ENCODE data around the gene AIRE. TPM values are rescaled to one million over a fixed set of nuclear protein-coding genes. Genes with fewer than 3 reads are reported as not detected.
A peak's percentile ranks its signal among the peaks of the same experiment; 100 is the strongest.

AIRE gene
- total and polyA plus RNA-seq, 9 donors, result not detected

GRCh38 chr21:44299085-44299457 lies 13.4 kb downstream of the AIRE start:
- no peak for DNase-seq
- Histone ChIP-seq H3K4me3 (peak overlapping the region; percentile 98), H3K36me3 (no peaks in the 10 kb centered on the region), H3K9me3 (no peaks in the 10 kb centered on the region), H3K27me3 (no peaks in the 10 kb centered on the region), H3K27ac (peak overlapping the region; percentile 78 to 88), H3K4me1 (ENCODE audit: insufficient read depth) (peaks cover 13% of the 10 kb centered on the region)
- intact Hi-C loops (cut with DNase I), result loop anchor here in 2 of 4 donors (5.0 to 10.0 kb wide), 3 partner anchors 38 to 487 kb away; partner anchors contain the start of gene CFAP410 (in 1 of the 2)
- TF ChIP-seq CTCF (IDR thresholded peaks at IDR 0.05), result no peak
- no peak for TF ChIP-seq EP300 (IDR thresholded peaks at IDR 0.05)
- TF ChIP-seq POLR2A (IDR thresholded peaks at IDR 0.05), result no peak
- 17 to 25% (median 23%) methylated on average over 9 to 10 of the region's 10 CpGs for WGBS, 3 donors

- DNase-seq, result peak; percentile 60 to 82 (median 73)
- intact Hi-C loops (cut with DNase I), result loop anchor here in 3 of 4 donors (5.0 to 10.0 kb wide), 3 partner anchors 38 to 487 kb away; partner anchors contain the start of gene CFAP410 (in 1 of the 3)
- WGBS, 3 donors, result 0 to 1% (median 1%) methylated on average over 42 to 94 of the region's 94 CpGs
- TF ChIP-seq CTCF (IDR thresholded peaks at IDR 0.05) (no peak), POLR2A (IDR thresholded peaks at IDR 0.05) (peak; percentile 4), EP300 (IDR thresholded peaks at IDR 0.05) (no peak)
- peak within 1 kb of the TSS; percentile 78 to 88 for H3K27ac ChIP-seq
- no peaks in the 10 kb centered on the region for H3K36me3 ChIP-seq
- peaks cover 16% of the 10 kb centered on the region for H3K4me1 ChIP-seq (ENCODE audit: insufficient read depth)
- peak within 1 kb of the TSS; percentile 98 for H3K4me3 ChIP-seq
- H3K27me3 ChIP-seq, result no peaks in the 10 kb centered on the region
- no peaks in the 10 kb centered on the region for H3K9me3 ChIP-seq
Measured at GRCh38 chr21:44299458-44300261, 14.0 kb downstream of the AIRE start, which contains the start of gene PFKL. PFKL (plus strand) TSS chr21:44300053; CDS start chr21:44300106, 53 bp downstream.

- whole genome bisulfite sequencing, 3 donors, result 0 to 1% (median 0%) methylated on average over 24 to 67 of the region's 67 CpGs
- TF ChIP-seq EP300 (IDR thresholded peaks at IDR 0.05) (no peak), POLR2A (IDR thresholded peaks at IDR 0.05) (no peak), CTCF (IDR thresholded peaks at IDR 0.05) (no peak)
- DNase-seq, result peak; percentile 67 to 81 (median 73)
- peaks cover 16% of the 10 kb centered on the region for H3K4me1 ChIP-seq (ENCODE audit: insufficient read depth)
- peak overlapping the region; percentile 78 to 88 for H3K27ac ChIP-seq
- H3K36me3 ChIP-seq, result no peaks in the 10 kb centered on the region
- peak overlapping the region; percentile 98 for H3K4me3 ChIP-seq
- intact Hi-C loops (cut with DNase I), result loop anchor here in 1 of 4 donors (10.0 kb wide), 1 partner anchor 486 kb away; no protein-coding TSS in a partner anchor
- H3K27me3 ChIP-seq, result no peaks in the 10 kb centered on the region
- no peaks in the 10 kb centered on the region for H3K9me3 ChIP-seq
Measured at GRCh38 chr21:44300262-44300959, 14.7 kb downstream of the AIRE start.

GRCh38 chr21:44301141-44301540 lies 15.5 kb downstream of the AIRE start:
- Histone ChIP-seq H3K4me1 (ENCODE audit: insufficient read depth) (peaks cover 16% of the 10 kb centered on the region), H3K4me3 (peak overlapping the region; percentile 98), H3K9me3 (no peaks in the 10 kb centered on the region), H3K27me3 (no peaks in the 10 kb centered on the region), H3K36me3 (no peaks in the 10 kb centered on the region), H3K27ac (peak overlapping the region; percentile 78 to 88)
- TF ChIP-seq CTCF (IDR thresholded peaks at IDR 0.05), result no peak
- no peak for TF ChIP-seq POLR2A (IDR thresholded peaks at IDR 0.05)
- TF ChIP-seq EP300 (IDR thresholded peaks at IDR 0.05), result no peak
- intact Hi-C loops (cut with DNase I), result loop anchor here in 1 of 4 donors (10.0 kb wide), 1 partner anchor 486 kb away; no protein-coding TSS in a partner anchor
- WGBS, 3 donors, result 67 to 74% (median 70%) methylated on average over 13 of the region's 13 CpGs
- DNase-seq, result no peak

All from ovary (tissue), 9 donors.